HG03565 (cell line): ENCODE measurements around the gene SLC36A4.
"Not testable (repeated sequence)": the region's sequence is repeated elsewhere in the genome, so short reads cannot be mapped to it uniquely, and the experiment has no call there.

ENCODE experiments used
- ATAC-seq: cut with Tn5 transposase; IDR thresholded peaks from one replicate; pipeline ENCODE4 v1.9.1; 2021; ENCODE audit warnings: mild to moderate bottlenecking, moderate library complexity; ENCODE audit not compliant: unreplicated experiment

Gene SLC36A4

DNA sequence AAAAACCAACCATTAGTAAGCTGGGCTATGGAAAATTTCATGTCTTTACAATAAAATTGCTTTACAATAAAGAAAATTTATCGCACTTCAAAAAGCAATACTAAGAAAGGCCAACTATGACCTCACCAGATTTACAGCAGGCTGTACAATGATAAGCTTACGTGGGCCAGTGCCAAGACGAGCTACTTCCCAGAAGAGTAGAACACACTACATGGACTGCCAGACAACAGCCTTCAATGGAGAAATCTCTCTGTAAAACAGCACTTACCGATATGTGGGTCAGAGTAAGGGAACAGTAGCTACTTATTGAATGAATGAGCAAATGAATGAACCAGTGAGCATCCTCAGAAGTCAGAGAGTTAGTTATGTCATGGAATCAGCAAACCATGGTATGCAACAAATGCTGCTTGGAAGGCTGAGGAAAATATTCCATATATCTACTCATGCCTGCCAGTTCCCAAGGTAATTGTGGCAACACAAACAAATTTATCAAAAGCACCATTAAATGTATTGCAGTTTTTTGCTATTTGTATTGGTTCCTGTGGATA, 74.4 kb downstream of the SLC36A4 start:
- no peak for ATAC-seq

- no peak for ATAC-seq
Observed at GRCh38 chr11:93122535-93123235, 75.1 kb downstream of the SLC36A4 start.

- ATAC-seq = no peak
Observed at GRCh38 chr11:93118276-93118675, 79.5 kb downstream of the SLC36A4 start.

GRCh38 chr11:93117565-93117964, 80.2 kb downstream of the SLC36A4 start:
- no peak for ATAC-seq

DNA sequence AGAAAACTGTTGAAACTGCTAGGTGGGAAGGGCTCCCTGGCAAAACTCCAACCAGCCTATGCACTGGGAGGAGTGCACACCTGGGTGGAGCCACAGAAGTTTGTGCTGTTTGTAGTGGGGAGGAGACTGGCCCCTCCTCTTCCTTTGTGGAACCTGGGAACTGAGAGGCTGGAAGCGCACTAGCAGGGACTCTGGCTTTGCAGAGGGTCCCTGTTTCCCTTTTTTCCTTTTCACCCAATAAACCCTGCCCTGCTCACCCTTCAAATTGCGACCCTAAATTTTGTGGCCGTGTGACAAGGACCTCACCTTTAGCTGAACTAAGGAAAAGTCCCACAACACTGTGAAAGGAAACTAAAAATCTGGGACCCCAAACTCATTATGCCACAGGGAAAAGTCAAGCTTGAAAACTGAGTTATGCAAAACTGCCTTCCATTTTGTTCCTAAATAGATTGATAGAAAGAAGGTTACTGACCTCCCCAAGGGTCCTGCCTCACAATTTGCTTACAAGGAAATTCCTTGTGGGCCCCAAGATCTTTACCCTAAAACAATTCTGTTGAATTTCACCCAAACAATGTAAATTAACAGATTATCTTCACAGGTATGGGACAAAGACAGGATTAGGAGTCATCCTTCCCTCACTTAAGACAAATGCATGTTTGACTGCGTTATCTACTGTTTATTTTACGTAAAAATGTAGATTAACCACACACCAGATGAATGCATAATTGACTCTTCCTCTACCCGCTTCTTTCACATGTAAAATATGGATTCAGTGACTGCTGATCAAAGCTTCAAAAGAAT, 81.0 kb downstream of the SLC36A4 start:
- no peak for ATAC-seq

GRCh38 chr11:93114304-93114703, 83.5 kb downstream of the SLC36A4 start:
- no peak for ATAC-seq

GRCh38 chr11:93113824-93114223, 84.0 kb downstream of the SLC36A4 start:
- ATAC-seq = no peak

DNA sequence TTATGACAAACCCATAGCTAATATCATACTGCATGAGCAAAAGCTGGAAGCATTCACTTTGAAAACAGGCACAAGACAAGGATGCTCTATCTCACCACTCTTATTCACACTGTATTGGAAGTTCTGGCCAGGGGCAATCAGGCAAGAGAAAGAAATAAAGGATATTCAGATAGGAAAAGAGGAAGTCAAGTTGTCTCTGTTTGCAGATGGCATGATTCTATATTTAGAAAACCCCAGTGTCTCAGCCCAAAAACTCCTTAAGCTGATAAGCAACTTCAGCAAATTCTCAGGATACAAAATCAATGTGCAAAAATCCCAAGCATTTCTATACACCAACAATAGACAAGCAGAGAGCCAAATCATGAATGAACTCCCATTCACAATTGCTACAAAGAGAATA, 86.6 kb downstream of the SLC36A4 start:
- not testable (repeated sequence) for ATAC-seq

DNA sequence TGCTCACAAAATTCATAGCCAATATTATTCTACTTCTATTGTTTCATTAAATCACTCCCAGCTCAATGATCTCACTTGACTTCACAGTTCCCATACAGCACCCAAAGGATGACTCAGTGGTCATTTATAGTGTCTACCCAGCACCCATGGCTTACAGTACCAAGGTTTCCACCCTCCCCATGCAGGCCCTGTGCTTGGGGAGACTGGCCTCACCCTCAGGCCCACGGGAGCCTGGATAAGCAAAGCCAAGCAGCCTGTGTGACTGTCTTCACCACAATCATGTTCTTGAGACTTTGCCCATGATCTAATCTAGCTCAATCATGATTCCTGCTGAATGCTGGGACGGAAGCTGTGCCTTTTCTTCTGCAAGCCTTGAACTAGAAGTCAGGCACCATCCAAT, 97.6 kb downstream of the SLC36A4 start:
- ATAC-seq = no peak

DNA sequence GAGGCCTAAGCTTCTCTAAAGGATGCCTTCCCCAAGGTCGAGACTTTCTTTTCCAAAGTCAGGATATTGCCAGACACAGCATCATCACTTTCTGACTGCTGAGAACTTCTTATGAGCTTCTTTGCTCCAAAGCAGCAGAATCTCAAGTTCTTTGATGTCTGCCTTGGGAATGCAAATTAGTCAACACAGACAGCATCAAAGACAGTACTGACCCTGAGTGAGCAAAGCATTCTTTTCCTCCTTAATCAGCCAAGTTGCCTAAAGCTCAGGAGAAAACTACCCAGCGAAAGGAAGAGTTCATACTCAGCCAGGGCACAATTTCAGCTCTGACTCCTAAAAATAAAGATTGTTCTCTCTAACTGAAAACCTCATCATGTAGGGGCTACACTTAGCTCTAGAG, 98.0 kb downstream of the SLC36A4 start:
- no peak for ATAC-seq
